Panc1 (cell line): ENCODE results near the gene POLR3K.

Source experiments
- POLR2AphosphoS5 ChIP-seq: IDR thresholded peaks from 2 replicates; pipeline ENCODE4 v1.6.1; 2012; ENCODE audit warnings: mild to moderate bottlenecking, low read depth, low read length, moderate library complexity
- SIN3A ChIP-seq: IDR thresholded peaks from 2 replicates; pipeline ENCODE4 v1.6.1; 2012; ENCODE audit warnings: low read depth, mild to moderate bottlenecking, low read length, moderate library complexity, borderline replicate concordance; ENCODE audit not compliant: insufficient read depth
- TCF7L2 ChIP-seq: IDR thresholded peaks from 2 replicates; pipeline ENCODE4 v1.6.1; 2011; ENCODE audit warnings: mild to moderate bottlenecking, low read depth, low read length, inconsistent platforms
- TF ChIP-seq, protein P1 (sequence below): fragments of 450-650 bp; IDR thresholded peaks from 2 replicates; pipeline ENCODE4 v1.5.1; 2017; ENCODE audit warnings: mild to moderate bottlenecking
- TF ChIP-seq, protein P2 (sequence below), 2 experiments: IDR thresholded peaks; 2 replicates each; pipeline ENCODE4 v1.6.1; 2011 to 2012; ENCODE audit warnings: low read depth in 2 of 2, control low read depth in 1 of 2, low read length in 1 of 2, mild to moderate bottlenecking in 1 of 2, moderate library complexity in 1 of 2; ENCODE audit not compliant: insufficient read depth in 1 of 2

DNA sequence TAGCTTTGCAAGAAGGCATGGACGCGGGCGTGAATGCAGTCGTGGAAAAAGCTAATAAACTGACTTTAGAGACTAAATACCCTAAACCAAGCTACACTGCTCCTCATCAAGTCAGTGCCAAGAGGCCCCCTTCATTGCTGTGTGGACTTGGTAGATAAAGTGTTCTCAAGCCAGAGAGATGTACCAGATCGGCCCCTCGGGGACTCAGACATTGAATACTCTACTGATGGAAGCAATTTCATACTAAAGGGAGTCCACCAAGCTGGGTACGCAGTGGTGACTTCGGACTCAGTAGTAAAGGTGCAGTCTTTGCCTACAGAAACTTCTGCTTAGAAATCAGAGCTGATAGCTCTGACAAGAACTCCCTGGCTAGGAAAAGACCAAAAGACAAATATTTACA is 8.8 kb downstream of the POLR3K start:
- TF ChIP-seq, protein P1, sequence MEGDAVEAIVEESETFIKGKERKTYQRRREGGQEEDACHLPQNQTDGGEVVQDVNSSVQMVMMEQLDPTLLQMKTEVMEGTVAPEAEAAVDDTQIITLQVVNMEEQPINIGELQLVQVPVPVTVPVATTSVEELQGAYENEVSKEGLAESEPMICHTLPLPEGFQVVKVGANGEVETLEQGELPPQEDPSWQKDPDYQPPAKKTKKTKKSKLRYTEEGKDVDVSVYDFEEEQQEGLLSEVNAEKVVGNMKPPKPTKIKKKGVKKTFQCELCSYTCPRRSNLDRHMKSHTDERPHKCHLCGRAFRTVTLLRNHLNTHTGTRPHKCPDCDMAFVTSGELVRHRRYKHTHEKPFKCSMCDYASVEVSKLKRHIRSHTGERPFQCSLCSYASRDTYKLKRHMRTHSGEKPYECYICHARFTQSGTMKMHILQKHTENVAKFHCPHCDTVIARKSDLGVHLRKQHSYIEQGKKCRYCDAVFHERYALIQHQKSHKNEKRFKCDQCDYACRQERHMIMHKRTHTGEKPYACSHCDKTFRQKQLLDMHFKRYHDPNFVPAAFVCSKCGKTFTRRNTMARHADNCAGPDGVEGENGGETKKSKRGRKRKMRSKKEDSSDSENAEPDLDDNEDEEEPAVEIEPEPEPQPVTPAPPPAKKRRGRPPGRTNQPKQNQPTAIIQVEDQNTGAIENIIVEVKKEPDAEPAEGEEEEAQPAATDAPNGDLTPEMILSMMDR = no peak
- TF ChIP-seq POLR2AphosphoS5 (no peak), SIN3A (no peak), TCF7L2 (no peak)
- TF ChIP-seq, protein P2, sequence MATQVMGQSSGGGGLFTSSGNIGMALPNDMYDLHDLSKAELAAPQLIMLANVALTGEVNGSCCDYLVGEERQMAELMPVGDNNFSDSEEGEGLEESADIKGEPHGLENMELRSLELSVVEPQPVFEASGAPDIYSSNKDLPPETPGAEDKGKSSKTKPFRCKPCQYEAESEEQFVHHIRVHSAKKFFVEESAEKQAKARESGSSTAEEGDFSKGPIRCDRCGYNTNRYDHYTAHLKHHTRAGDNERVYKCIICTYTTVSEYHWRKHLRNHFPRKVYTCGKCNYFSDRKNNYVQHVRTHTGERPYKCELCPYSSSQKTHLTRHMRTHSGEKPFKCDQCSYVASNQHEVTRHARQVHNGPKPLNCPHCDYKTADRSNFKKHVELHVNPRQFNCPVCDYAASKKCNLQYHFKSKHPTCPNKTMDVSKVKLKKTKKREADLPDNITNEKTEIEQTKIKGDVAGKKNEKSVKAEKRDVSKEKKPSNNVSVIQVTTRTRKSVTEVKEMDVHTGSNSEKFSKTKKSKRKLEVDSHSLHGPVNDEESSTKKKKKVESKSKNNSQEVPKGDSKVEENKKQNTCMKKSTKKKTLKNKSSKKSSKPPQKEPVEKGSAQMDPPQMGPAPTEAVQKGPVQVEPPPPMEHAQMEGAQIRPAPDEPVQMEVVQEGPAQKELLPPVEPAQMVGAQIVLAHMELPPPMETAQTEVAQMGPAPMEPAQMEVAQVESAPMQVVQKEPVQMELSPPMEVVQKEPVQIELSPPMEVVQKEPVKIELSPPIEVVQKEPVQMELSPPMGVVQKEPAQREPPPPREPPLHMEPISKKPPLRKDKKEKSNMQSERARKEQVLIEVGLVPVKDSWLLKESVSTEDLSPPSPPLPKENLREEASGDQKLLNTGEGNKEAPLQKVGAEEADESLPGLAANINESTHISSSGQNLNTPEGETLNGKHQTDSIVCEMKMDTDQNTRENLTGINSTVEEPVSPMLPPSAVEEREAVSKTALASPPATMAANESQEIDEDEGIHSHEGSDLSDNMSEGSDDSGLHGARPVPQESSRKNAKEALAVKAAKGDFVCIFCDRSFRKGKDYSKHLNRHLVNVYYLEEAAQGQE (IDR thresholded peaks at IDR 0.05; ENCODE audit: insufficient read depth in 1 of 2, low read depth in 2 of 2, low read length in 1 of 2) = no peak
